GM18511 (cell line): ENCODE measurements around the gene WNK2.
"Not testable (repeated sequence)": the region's sequence is repeated elsewhere in the genome, so short reads cannot be mapped to it uniquely, and the experiment has no call there.

Experiments
- ATAC-seq: cut with Tn5 transposase; IDR thresholded peaks from one replicate; pipeline ENCODE4 v1.9.1; 2021; ENCODE audit warnings: mild to moderate bottlenecking, moderate library complexity; ENCODE audit not compliant: unreplicated experiment

The WNK2 gene

GRCh38 chr9:93233033-93233432 lies 49.1 kb downstream of the WNK2 start:
- ATAC-seq, result no peak

- no peak for ATAC-seq
Measured at GRCh38 chr9:93234600-93234999, 50.7 kb downstream of the WNK2 start.

GRCh38 chr9:93235300-93235960 lies 51.5 kb downstream of the WNK2 start:
- no peak for ATAC-seq

DNA sequence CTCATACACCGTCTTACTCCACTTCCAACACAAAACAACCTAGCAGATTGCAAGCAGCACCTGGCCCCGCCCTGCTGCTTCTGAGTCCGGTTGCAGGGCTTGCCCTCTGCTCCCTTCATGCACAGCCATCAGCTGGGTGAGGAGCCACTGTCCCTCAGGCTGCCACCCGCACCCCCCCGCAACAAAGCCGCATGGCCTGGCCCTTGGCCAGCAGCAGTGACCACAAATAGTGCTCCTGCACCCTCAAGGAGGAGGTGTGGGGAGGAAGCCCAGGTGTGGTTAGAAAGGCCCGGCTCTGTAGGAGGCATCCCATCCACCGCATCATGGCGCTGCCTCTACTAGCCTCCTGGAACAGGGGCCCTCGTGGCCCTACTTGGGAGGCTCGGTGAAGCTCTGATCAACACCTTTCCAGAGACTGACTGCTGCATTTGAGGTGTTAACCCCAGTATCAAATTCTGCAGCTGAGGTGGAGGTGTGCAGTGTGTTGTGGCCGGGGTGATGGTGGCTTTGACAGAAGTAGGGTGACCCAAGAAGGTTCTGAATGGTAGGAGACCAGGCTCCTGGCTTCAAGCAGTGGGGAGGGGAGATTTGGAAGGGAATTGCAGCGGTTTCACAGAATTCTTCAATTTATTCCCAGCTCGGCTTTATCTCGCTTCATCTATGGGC lies 52.7 kb downstream of the WNK2 start:
- ATAC-seq, result no peak

- ATAC-seq, result no peak
Measured at GRCh38 chr9:93237540-93237939, 53.6 kb downstream of the WNK2 start.

DNA sequence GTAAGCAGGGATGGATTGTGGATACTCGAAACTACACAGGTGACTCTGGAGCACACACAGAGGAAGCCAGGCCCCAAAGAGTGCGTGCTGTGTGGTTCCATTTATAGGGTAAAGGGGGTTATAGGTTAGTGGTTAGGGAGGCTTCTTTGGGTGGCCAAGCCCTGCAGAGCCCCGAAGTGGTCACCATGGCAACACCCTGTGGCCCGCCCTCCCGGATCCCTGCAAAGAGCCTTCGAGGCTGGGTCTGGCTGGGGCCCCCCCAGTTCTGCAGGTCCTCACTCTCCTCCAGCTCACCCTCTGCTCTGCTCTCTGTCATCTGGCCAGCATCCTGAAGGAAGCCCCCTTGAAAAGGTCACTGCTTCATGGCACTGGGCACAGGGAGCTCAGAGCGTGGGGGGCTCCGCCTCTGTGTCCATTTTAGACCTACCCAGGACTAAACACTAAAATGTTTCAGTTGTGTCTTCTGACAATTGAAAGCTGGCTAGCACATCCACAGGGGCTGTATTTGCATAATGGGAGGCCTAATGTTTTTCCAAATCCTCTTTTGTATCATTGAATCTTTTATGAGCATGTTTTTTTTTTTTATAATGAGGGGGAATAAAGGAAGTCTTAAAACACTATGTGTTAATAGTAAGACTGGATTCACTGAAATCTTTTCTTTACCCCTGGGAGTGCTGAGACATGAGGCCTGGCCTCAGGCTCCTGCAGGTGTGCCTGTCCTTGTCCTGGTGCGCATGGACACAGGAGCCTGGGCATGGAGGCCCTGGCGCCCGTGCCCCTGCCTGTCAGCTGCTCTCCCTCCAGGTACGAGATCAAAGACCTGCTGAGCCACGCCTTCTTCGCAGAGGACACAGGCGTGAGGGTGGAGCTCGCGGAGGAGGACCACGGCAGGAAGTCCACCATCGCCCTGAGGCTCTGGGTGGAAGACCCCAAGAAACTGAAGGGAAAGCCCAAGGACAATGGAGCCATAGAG lies 55.3 kb downstream of the WNK2 start:
- ATAC-seq, result no peak

DNA sequence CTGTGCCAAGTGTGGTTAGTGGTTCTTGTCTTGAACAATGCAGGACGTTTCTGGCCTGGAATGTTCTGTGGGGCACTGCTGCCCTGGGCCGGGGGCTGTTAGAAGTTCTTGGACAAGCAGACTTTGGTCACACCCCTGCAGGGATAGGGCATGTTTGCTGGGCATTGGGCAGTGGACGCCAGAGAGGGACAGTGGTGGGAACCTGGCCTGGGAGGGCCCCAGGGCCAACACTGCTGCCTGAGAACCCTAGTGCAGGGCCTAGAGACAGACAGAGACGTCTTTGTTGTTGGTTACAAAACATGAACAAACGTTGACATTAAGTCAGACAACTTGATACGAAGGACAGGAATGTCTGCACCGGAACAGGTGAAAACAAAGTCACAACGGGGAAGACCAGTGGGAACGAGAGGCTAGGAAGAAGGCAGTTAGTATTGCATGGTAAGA lies 57.0 kb downstream of the WNK2 start:
- no peak for ATAC-seq

DNA sequence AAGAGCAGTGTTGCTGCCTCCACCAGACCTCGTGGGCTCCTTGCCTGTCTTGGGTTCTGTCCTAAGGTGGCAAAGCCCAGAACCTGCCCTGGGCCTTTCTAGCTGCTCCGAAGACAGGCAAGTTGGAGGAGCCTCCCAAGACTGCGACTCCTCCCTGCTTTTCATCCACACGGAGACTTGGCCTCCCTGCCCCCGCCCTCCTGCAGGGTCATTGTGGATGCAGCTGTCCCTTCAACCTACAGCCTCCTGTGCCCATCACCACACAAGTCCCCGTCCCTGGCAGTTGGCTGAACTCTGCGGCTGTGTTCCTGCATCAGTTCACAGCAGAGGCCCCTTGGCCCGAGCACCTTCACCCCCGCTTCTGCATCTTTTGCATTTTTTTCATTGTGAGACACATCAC lies 59.2 kb downstream of the WNK2 start:
- ATAC-seq, result no peak

- ATAC-seq, result no peak
Measured at GRCh38 chr9:93244101-93244500, 60.2 kb downstream of the WNK2 start.

- no peak for ATAC-seq
Measured at GRCh38 chr9:93244510-93245436, 60.8 kb downstream of the WNK2 start.

DNA sequence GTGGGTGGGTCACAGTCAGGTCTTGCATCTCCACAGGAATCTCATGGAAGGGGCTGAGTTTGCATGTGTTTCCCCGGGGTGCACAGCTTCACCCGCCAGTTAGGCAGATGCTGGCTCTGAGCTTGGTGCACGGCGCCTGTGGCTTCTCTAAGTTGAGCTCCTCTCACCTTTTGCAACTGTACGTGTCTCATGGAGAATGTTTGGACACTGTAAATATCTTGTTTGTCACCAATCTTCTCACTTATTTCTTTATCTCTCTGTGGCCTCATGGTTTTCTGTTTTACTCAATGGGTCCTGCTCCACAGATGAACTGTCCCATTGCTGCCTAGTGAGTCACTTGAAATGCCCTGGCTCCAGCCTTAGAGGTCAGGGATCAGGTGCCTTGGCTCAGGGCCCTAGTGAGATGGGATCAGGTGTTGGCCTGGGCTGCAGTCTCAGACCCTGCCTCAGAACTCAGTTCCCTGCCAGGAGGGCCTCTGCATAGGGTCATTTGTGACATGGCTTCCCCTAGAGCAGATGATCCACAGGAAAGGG lies 61.6 kb downstream of the WNK2 start:
- no peak for ATAC-seq

DNA sequence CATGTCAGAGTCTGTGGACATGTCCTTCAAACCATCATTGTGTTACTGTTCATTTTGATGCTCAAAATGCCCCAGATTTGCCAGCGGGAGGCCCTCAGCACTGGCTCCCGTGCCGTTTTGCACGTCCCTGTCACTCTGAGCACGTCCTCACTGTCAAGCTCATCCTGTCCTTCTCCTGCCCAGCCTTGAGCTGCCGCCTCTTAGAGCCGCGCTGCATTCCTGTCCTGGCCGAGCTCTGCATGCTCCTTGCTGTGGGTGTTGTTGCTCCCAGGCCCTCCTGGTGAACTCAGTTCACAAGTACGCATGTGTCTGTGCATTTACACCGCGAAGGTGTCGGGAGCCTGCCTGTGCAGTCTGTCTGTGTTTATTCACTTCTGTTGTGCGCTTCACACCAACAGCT lies 62.2 kb downstream of the WNK2 start:
- ATAC-seq, result no peak

DNA sequence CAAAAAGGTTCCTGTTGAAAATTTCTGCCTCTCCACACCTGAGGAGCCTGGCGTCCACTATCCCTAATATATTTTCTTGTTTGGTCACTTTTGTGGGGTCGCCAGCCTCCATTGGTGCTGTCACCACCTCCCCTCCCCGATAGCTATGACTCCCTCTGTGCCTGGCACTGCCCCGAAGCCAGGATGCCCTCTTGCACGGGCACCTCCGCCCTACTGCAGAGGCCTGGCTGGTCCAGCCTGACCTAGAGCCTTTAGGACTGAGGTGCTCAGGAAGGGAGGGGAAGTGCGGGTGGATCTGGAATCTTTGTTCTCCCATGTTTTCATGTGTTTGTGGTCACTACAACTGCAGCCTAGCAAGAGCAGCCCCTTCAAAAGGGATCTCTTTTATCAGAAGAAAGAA lies 62.6 kb downstream of the WNK2 start:
- ATAC-seq, result no peak

DNA sequence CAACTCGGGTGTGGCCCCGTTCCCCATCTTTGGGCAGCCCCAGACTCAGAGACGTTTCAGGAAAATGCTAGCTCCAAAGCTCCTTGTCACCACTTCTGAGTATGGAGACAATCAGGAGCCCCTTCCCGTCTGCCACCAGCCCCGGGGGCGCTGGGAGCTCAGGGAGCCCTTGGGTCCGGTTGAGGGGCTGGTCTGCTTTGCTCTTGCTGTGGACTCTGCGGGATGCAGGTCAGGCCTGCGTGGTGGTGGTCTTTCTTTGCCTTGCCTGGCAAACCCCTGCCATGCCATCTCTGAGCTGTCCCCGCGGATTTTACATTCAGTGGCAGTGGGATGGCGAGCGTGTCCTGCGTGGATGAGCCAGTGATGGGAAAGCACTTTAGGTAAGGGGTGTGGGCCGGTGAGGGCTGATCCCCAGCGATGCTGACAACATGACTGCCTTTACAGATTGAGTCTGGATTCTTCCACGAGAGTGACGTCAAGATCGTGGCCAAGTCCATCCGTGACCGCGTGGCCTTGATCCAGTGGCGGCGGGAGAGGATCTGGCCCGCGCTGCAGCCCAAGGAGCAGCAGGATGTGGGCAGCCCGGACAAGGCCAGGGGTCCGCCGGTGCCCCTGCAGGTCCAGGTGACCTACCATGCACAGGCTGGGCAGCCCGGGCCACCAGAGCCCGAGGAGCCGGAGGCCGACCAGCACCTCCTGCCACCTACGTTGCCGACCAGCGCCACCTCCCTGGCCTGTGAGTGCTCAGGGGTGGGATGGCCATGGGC lies 63.3 kb downstream of the WNK2 start:
- ATAC-seq, result no peak

DNA sequence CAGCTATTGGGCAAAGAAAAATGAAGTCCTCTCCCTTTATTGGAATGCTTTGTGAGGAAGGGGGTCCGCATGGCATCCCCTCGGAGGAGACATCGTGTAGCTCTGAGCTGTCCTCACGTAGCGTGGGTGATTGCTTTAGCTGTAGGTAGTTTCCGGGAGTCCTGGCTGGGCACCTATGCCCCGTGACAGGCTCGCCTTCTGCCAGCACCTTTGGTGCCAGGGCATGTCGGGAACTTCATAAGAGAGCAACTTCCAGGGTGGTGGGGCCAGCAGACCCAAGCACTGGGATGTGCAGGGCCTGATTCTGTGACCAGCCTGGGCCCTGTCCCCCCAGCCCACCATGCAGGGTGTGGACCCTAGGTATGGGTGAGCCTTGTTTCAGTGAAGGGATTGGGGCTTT lies 64.0 kb downstream of the WNK2 start:
- ATAC-seq, result no peak

DNA sequence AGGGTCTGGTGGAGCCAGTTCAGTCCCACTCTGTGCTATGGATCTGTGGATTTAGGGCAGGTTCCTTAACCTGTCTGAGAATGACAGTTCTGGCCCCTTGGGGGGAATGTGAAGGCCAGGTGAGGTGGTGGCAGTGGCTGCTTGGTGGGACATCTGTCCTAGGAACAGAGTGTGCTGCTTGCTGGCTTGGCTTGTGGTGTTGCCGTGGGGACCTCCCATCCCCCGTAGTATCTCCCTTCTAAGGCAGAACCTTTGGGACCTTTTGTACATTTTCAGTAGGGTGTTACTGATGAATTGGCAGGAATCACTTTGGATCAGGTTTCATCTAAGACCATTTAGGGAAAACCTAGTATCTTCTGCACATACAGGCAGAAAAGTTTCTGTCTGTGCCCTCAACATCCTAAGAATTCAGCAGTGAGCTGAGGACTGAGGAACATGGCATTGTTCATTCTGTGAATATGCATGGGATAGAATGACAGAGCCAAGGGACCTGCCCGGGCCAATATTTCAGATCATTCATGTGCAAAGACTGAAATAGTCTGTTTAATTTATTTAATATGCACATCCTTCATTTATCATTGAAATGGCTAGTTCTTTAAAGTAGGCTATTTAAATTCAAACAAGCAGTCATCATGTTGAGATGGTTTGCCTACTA lies 64.6 kb downstream of the WNK2 start:
- ATAC-seq, result no peak

GRCh38 chr9:93250185-93250584 lies 66.2 kb downstream of the WNK2 start:
- ATAC-seq, result no peak

GRCh38 chr9:93251309-93251708 lies 67.4 kb downstream of the WNK2 start:
- ATAC-seq, result not testable (repeated sequence)
